Fibroblast of villous mesenchyme (primary cell): ENCODE measurements around the gene TTC31. TPM values are rescaled to one million over a fixed set of nuclear protein-coding genes. Genes with fewer than 3 reads are reported as not detected.

Experiments used
- DNase-seq: peaks from one replicate; pipeline ENCODE4 v3.0.0-alpha.2; 2010; ENCODE audit warnings: low read depth
- H3K4me3 ChIP-seq: 2 replicates; pipeline ENCODE4 v1.5.1; 2011; ENCODE audit warnings: low read depth, mild to moderate bottlenecking, low read length
- CTCF ChIP-seq: IDR thresholded peaks from 2 replicates; pipeline ENCODE4 v1.5.1; 2012; ENCODE audit warnings: low read depth, mild to moderate bottlenecking, low read length; ENCODE audit not compliant: insufficient read depth
- total RNA-seq: library from RNA; depleted of rRNA; stranded (reverse); fragments of >200 nt; gene quantifications from 2 replicates; pipeline ENCODE4 v1.2.3, GENCODE V29; 2012

Gene TTC31
- total RNA-seq, 1 donor = 8.6 TPM

GRCh38 chr2:74540291-74540690 lies 57.4 kb downstream of the TTC31 start:
- DNase-seq = no peak
- no peak overlapping the region for H3K4me3 ChIP-seq
- TF ChIP-seq CTCF = no peak

- no peak overlapping the region for H3K4me3 ChIP-seq
- DNase-seq = no peak
- no peak for TF ChIP-seq CTCF
Observed at GRCh38 chr2:74542978-74543377, 60.1 kb downstream of the TTC31 start.

Other genes with a start within 250 kb of the TTC31 start
- under 0.01 and 0.32 TPM in 2 replicates for gene SLC4A5, start 139.7 kb upstream of the TTC31 start, total RNA-seq
- gene DCTN1, start 102.8 kb upstream of the TTC31 start, total RNA-seq = 136 and 153 TPM in 2 replicates
- gene C2orf81, start 61.5 kb upstream of the TTC31 start, total RNA-seq = 0.86 and 1.3 TPM in 2 replicates
- 28.9 and 43.8 TPM in 2 replicates for gene WDR54, start 61.4 kb upstream of the TTC31 start, total RNA-seq
- gene RTKN, start 41.1 kb upstream of the TTC31 start, total RNA-seq = 17.4 and 18.1 TPM in 2 replicates
- gene INO80B, start 28.0 kb upstream of the TTC31 start, total RNA-seq = 10.0 and 11.7 TPM in 2 replicates
- 45.4 and 50.5 TPM in 2 replicates for gene WBP1, start 24.6 kb upstream of the TTC31 start, total RNA-seq
- gene MOGS, start 17.7 kb upstream of the TTC31 start, total RNA-seq = 52.2 and 62.2 TPM in 2 replicates
- gene MRPL53, start 10.4 kb upstream of the TTC31 start, total RNA-seq = 21.2 and 23.5 TPM in 2 replicates
- gene CCDC142, start 83 bp upstream of the TTC31 start, total RNA-seq = 27.2 and 29.6 TPM in 2 replicates
- gene LBX2, start 16.5 kb downstream of the TTC31 start, total RNA-seq = 1.3 and 2.9 TPM in 2 replicates
- gene PCGF1, start 24.6 kb downstream of the TTC31 start, total RNA-seq = 21.6 and 23.7 TPM in 2 replicates
- not detected in 2 replicates for gene TLX2, start 31.4 kb downstream of the TTC31 start, total RNA-seq
- not detected in 2 replicates for gene DQX1, start 43.1 kb downstream of the TTC31 start, total RNA-seq
- 60.2 and 68.2 TPM in 2 replicates for gene AUP1, start 46.6 kb downstream of the TTC31 start, total RNA-seq
- 36.7 and 40.2 TPM in 2 replicates for gene HTRA2, start 46.9 kb downstream of the TTC31 start, total RNA-seq
- 9.9 and 10.6 TPM in 2 replicates for gene LOXL3, start 70.9 kb downstream of the TTC31 start, total RNA-seq
- 9.9 and 20.0 TPM in 2 replicates for gene DOK1, start 71.6 kb downstream of the TTC31 start, total RNA-seq
- not detected in 2 replicates for gene M1AP, start 165.2 kb downstream of the TTC31 start, total RNA-seq
- gene SEMA4F, start 171.2 kb downstream of the TTC31 start, total RNA-seq = 5.6 and 7.7 TPM in 2 replicates